Ovary (tissue), 9 donors: ENCODE results near the gene INPP5A. TPM values are rescaled to one million over a fixed set of nuclear protein-coding genes. Genes with fewer than 3 reads are reported as not detected.

Experiments
- DNase-seq, 5 donors: peaks; one replicate each; pipeline ENCODE4 v3.0.0-alpha.2; 2019 to 2020
- H3K27ac ChIP-seq, 2 donors: fragments of 200-600 bp; one replicate each; pipeline versions ENCODE4 v1.5.1 to v1.8.0; 2019 to 2022
- H3K27me3 ChIP-seq: fragments of 200-600 bp; one replicate; pipeline ENCODE4 v1.8.0; 2022
- H3K36me3 ChIP-seq: fragments of 200-600 bp; sonication (generic); one replicate; pipeline ENCODE4 v1.5.1; 2019
- H3K4me1 ChIP-seq: one replicate; pipeline ENCODE4 v1.8.1; 2013; ENCODE audit warnings: mild to moderate bottlenecking, moderate library complexity; ENCODE audit not compliant: insufficient read depth
- H3K4me3 ChIP-seq: fragments of 200-600 bp; sonication (generic); one replicate; pipeline ENCODE4 v1.5.1; 2017
- H3K9me3 ChIP-seq, 2 donors: fragments of 200-600 bp in 1 of 2; sonication (generic) in 1 of 2; one replicate each; pipeline versions ENCODE4 v1.5.1 to v1.8.1; 2013 to 2019; ENCODE audit warnings: mild to moderate bottlenecking in 1 of 2, moderate library complexity in 1 of 2
- EP300 ChIP-seq: sonication (generic); formaldehyde crosslinking; IDR thresholded peaks from one replicate; pipeline ENCODE4 v1.6.1; 2017; ENCODE audit warnings: antibody characterized with exemption
- POLR2A ChIP-seq: fragments of 450-650 bp; IDR thresholded peaks from one replicate; pipeline ENCODE4 v1.6.1; 2017; ENCODE audit warnings: antibody characterized with exemption, mild to moderate bottlenecking, moderate library complexity
- WGBS, 3 donors: extraction: QIAGEN DNeasy Blood & Tissue Kit in 1 of 3; methylation state at CpG; one replicate each; pipeline versions ENCODE4 v1.1.5 to v1.1.7; 2013 to 2017; 5-methylcytosine and 5-hydroxymethylcytosine counted together
- intact Hi-C, 4 donors: fragments of 100-400 bp; cut with DNase I; formaldehyde crosslinking; loops; one replicate each; pipeline versions ENCODE4 v1.11.0 to v1.15.1; 2022 to 2023
- polyA plus RNA-seq, 2 donors: library from polyadenylated mRNA; stranded (reverse); fragments of 200-250 nt in 1 of 2; fragments of 350-450 nt in 1 of 2; fragmentation: Illumina TruSeq in 1 of 2; extraction: RNeasy Lipid Tissue Mini Kit (QIAGEN cat#74804) in 1 of 2; gene quantifications; one replicate each; pipeline ENCODE4 v1.2.3, GENCODE V29; 2013 to 2014
- total RNA-seq, 7 donors: library from RNA; depleted of rRNA in 2 of 7; stranded (reverse); fragments of >200 nt in 2 of 7; fragmentation: NEBNext Ultra II Directional in 3 of 7; extraction: Animal tissue kit (Norgen Biotek cat#: 25700) in 3 of 7; gene quantifications; one replicate each; pipeline versions ENCODE4 v1.1.0 to v1.2.4, GENCODE V29; 2016 to 2023
- TF ChIP-seq, protein P1 (sequence below), 3 donors: fragments of 450-650 bp in 2 of 3; fragments of 200-600 bp in 1 of 3; IDR thresholded peaks; one replicate each; pipeline versions ENCODE4 v1.5.1 to v1.8.0; 2016 to 2022; ENCODE audit warnings: antibody characterized with exemption in 3 of 3, mild to moderate bottlenecking in 1 of 3
- donor health status: DM: no; HTN: no; CAD: no; lungs with moderate emphysema.
- donor health status: DM: no; HTN: no; CAD: no.
- donor health status: Bipolar disorder and iron deficiency.
- donor health status: DM: yes; HTN: yes; CAD: no.
- donor health status: DM: no; HTN: no; CAD: no.
- donor health status: DM: yes; HTN: yes; CAD: no.

INPP5A gene
- total and polyA plus RNA-seq, 9 donors: 19.8 to 41.2 (median 35.3) TPM

DNA sequence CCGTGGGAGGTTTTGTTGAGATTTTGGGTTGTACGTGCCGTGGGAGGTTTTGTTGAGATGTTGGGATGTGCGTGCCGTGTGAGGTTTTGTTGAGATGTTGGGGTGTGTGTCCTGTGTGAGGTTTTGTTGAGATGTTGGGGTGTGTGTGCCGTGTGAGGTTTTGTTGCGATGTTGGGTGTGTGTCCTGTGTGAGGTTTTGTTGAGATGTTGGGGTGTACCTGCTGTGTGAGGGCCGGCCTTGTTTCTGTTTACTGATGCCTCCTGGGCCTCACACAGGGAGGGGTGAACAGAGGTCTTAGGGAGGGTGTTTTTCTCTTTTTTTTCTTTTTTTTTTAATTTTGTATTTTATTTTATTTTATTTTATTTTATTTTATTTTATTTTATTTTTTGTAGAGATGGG is 36.7 kb downstream of the INPP5A start:
- Histone ChIP-seq H3K36me3 (no peaks in the 10 kb centered on the region), H3K27me3 (no peaks in the 10 kb centered on the region), H3K4me3 (no peak overlapping the region), H3K27ac (no peak overlapping the region), H3K4me1 (peaks cover 28% of the 10 kb centered on the region), H3K9me3 (no peaks in the 10 kb centered on the region)
- TF ChIP-seq EP300 (no peak), POLR2A (no peak)
- TF ChIP-seq, protein P1, sequence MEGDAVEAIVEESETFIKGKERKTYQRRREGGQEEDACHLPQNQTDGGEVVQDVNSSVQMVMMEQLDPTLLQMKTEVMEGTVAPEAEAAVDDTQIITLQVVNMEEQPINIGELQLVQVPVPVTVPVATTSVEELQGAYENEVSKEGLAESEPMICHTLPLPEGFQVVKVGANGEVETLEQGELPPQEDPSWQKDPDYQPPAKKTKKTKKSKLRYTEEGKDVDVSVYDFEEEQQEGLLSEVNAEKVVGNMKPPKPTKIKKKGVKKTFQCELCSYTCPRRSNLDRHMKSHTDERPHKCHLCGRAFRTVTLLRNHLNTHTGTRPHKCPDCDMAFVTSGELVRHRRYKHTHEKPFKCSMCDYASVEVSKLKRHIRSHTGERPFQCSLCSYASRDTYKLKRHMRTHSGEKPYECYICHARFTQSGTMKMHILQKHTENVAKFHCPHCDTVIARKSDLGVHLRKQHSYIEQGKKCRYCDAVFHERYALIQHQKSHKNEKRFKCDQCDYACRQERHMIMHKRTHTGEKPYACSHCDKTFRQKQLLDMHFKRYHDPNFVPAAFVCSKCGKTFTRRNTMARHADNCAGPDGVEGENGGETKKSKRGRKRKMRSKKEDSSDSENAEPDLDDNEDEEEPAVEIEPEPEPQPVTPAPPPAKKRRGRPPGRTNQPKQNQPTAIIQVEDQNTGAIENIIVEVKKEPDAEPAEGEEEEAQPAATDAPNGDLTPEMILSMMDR (IDR thresholded peaks at IDR 0.05): no peak
- intact Hi-C loops: no loop called here
- WGBS, 3 donors: 94 to 98% (median 96%) methylated on average over 8 of the region's 8 CpGs
- DNase-seq: no peak

DNA sequence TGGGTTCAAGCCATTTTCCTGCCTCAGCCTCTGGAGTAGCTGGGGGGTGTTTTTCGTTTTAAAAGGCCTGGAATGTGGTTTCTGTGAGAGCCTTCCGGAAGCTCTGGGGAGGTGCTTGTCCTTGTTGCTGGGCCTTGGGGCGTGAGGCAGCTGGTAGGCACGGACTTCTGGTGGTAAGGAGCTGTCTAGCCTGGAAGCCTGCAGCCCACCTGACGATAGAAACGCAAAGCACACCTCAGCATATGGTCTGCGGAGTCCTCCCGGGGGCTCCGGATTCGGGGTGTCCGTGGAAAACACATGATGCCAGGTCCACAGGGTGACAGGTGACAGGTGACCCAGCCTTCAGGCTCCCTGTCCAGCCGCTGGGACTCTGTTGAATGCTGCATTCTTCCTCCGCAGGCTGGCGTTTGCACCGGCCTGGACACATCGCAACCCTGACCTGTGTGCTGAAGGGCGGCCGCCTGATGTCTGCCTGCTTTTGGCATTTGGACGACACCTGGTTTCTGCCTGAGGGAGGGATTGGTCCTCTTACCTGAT is 37.3 kb downstream of the INPP5A start:
- Histone ChIP-seq H3K27me3 (no peaks in the 10 kb centered on the region), H3K9me3 (no peaks in the 10 kb centered on the region), H3K4me3 (no peak overlapping the region), H3K27ac (peak overlapping the region in 1 of 2 donors; percentile 35), H3K4me1 (peaks cover 28% of the 10 kb centered on the region), H3K36me3 (no peaks in the 10 kb centered on the region)
- TF ChIP-seq, protein P1 (IDR thresholded peaks at IDR 0.05): no peak
- no peak for TF ChIP-seq POLR2A
- no peak for TF ChIP-seq EP300
- intact Hi-C loops: no loop called here
- WGBS, 3 donors: 43 to 60% (median 49%) methylated on average over 11 to 19 of the region's 19 CpGs
- no peak for DNase-seq

DNA sequence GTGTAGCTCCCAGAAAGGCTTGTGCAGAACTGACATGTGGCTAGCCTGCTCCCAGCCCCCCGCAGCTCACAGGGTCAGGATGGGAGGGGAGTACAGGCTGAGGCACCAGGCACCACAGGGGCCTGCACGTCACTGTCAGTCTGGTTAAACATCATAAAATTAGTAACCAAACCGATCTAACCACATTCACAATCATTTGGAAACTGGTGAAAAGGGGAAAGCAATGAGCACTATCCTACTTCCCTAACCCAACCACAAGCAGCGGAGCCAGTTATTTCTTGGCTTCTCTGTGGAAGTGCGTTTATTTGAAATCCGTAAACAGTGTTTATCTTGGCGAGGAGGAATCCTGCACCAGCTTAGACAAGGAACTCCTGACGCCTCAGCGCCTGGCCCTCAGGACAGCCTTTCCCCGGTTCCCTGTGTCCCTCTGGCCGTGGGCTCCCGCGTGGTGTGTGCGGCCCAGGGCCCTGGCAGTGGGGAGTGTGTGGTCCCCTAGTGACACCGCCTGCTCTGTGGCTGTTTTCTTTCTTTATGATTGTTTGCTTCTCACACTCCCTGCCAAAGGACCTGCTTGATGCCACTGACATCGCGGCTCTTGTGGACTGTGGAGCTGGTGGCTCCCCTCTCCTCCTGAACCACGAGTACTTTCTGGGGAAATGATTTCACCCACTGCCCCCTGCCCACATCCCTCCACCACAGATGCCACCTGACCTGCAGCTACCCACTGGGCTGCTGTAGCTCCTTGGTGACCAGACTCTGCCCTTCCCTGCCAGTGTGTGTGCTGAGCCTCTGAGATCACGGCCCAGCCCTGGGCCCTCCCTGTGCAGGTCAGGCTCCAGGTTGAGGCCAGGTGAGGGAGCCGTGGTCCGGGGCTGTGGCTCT is 38.0 kb downstream of the INPP5A start:
- WGBS, 3 donors: 22 to 30% (median 24%) methylated on average over 21 of the region's 21 CpGs
- intact Hi-C loops: no loop called here
- Histone ChIP-seq H3K4me3 (no peak overlapping the region), H3K36me3 (no peaks in the 10 kb centered on the region), H3K27me3 (no peaks in the 10 kb centered on the region), H3K4me1 (peaks cover 28% of the 10 kb centered on the region), H3K9me3 (no peaks in the 10 kb centered on the region), H3K27ac (peak overlapping the region in 1 of 2 donors; percentile 35)
- TF ChIP-seq, protein P1 (IDR thresholded peaks at IDR 0.05): no peak
- no peak for TF ChIP-seq EP300
- no peak for TF ChIP-seq POLR2A
- peak in 1 of 5 donors; percentile 35 for DNase-seq

DNA sequence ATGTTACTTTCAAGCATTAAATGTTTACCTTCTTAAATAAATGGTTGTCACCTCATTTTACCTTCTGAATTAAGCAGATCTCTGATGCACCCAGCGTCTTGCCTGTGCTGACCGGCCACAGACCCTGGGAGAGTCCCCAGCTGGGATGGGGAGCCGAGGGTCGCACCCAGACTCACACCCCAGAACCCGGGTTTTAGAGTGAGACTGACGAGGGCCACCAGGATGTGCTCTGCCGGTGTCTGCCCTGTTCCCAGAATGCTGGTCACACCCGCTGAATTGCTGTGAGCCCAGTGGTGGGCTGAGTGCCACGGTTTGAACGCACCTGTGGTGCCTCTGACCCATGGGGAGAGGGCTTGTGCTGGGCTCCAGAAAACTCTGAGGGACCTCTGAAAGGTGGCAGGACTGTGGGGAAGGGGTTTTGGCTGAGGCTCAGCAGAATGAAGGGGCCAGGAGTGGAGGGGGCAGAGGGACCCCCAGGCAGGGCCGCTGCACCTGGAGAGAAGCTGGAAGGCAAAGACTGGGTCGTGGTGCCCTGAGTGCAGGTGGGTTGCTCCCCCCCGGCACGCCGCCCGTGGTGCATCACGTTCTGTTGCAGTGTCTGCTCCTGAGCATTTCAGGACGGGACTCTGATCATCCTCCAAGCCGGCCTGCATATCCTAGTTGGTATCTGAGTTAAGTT is 39.2 kb downstream of the INPP5A start:
- intact Hi-C loops: no loop called here

More for the DNA sequence above, 39.2 kb downstream of the INPP5A start:
- Histone ChIP-seq H3K4me1 (peaks cover 23% of the 10 kb centered on the region), H3K9me3 (no peaks in the 10 kb centered on the region), H3K27me3 (no peaks in the 10 kb centered on the region), H3K4me3 (no peak overlapping the region), H3K27ac (no peak overlapping the region), H3K36me3 (no peaks in the 10 kb centered on the region)
- no peak for DNase-seq
- TF ChIP-seq EP300: no peak
- TF ChIP-seq, protein P1 (IDR thresholded peaks at IDR 0.05): no peak
- WGBS, 3 donors: 86 to 88% (median 87%) methylated on average over 19 of the region's 19 CpGs
